NCI-H446 (cell line): ENCODE results near the gene PDE6B.
"Not testable (repeated sequence)": the region's sequence is repeated elsewhere in the genome, so short reads cannot be mapped to it uniquely, and the experiment has no call there.

Source experiments
- DNase-seq, 2 experiments: peaks; one replicate each; lab custom pipeline; 2025; lab: John Stamatoyannopoulos, UW

Gene PDE6B

GRCh38 chr4:624705-625590, at the start of gene PDE6B:
PDE6B (plus strand) TSS chr4:625573; CDS start chr4:625627, 54 bp downstream.
- no peak for DNase-seq

GRCh38 chr4:576245-576821, 49.0 kb upstream of the PDE6B start, which contains the start of gene TMEM271:
TMEM271 (minus strand) TSS chr4:576295; CDS start chr4:576062, 233 bp downstream.
- DNase-seq = no peak

- DNase-seq = no peak
These were observed 48.3 kb upstream of the PDE6B start for GRCh38 chr4:576991-577498.

- no peak for DNase-seq
These were observed 47.6 kb upstream of the PDE6B start for GRCh38 chr4:577499-578450.

GRCh38 chr4:578451-579443, 46.6 kb upstream of the PDE6B start:
- DNase-seq = no peak

GRCh38 chr4:579543-580175, 45.7 kb upstream of the PDE6B start:
- no peak for DNase-seq

- no peak for DNase-seq
These were observed 44.2 kb upstream of the PDE6B start for GRCh38 chr4:581181-581580.

GRCh38 chr4:581753-582361, 43.5 kb upstream of the PDE6B start:
- DNase-seq = no peak

- DNase-seq = no peak
These were observed 41.6 kb upstream of the PDE6B start for GRCh38 chr4:583820-584219.

GRCh38 chr4:587671-588350, 37.6 kb upstream of the PDE6B start:
- DNase-seq = no peak

- DNase-seq = no peak
These were observed 37.0 kb upstream of the PDE6B start for GRCh38 chr4:588351-588849.

- no peak for DNase-seq
These were observed 36.0 kb upstream of the PDE6B start for GRCh38 chr4:589219-589963.

- no peak for DNase-seq
These were observed 35.0 kb upstream of the PDE6B start for GRCh38 chr4:590313-590841.

- not testable (repeated sequence) for DNase-seq
These were observed 33.2 kb upstream of the PDE6B start for GRCh38 chr4:592178-592577.

- DNase-seq = no peak
These were observed 32.4 kb upstream of the PDE6B start for GRCh38 chr4:592825-593520.

GRCh38 chr4:598925-599324, 26.4 kb upstream of the PDE6B start:
- no peak for DNase-seq

GRCh38 chr4:600166-600565, 25.2 kb upstream of the PDE6B start:
- DNase-seq = no peak
